ENCODE data around the gene CFAP46.
"Not testable (repeated sequence)": the region's sequence is repeated elsewhere in the genome, so short reads cannot be mapped to it uniquely, and the experiment has no call there.

The CFAP46 gene

DNA sequence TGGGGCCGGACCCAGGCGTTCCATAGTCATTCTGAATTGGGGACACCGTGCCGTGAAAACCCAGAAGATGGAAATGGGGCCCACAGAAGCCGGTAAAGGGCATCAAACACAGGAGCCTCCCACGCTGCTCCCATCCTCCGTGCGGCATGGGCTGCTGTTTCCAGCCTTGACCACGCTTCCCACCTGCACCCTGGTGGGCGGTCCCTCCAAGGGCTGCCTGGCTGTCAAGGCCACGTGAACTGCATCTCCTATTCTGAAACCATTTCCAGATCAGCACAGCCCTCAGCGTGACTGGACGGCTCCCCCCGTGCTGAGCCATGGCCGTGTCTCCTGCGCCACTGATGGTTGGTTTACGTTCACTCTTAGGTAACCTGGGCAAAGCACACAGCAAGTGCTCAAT lies 14.1 kb downstream of the CFAP46 start:
- DNase-seq (ENCODE audit: low read depth in 3 of 3): no peak

DNA sequence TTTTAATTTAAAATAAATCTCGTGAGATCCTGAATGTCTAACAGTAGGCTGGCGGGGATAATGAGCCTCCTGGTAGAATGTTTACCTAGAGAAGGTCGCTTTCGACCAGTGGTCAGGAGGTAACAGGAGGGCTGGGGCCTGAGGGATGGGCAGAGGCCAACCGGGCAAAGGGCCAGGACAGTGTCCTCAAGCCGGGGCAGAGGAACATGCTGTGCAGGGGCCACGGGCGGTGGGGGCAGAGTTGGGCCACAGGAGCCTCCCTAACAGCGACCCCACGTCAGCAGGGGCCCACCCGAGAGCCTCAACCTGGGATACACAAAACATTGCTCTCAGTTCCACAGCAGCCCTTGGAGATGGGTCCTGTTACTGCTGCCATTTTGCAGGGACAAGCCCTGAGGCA lies 14.5 kb downstream of the CFAP46 start:
- DNase-seq (ENCODE audit: low read depth in 3 of 3): no peak

DNA sequence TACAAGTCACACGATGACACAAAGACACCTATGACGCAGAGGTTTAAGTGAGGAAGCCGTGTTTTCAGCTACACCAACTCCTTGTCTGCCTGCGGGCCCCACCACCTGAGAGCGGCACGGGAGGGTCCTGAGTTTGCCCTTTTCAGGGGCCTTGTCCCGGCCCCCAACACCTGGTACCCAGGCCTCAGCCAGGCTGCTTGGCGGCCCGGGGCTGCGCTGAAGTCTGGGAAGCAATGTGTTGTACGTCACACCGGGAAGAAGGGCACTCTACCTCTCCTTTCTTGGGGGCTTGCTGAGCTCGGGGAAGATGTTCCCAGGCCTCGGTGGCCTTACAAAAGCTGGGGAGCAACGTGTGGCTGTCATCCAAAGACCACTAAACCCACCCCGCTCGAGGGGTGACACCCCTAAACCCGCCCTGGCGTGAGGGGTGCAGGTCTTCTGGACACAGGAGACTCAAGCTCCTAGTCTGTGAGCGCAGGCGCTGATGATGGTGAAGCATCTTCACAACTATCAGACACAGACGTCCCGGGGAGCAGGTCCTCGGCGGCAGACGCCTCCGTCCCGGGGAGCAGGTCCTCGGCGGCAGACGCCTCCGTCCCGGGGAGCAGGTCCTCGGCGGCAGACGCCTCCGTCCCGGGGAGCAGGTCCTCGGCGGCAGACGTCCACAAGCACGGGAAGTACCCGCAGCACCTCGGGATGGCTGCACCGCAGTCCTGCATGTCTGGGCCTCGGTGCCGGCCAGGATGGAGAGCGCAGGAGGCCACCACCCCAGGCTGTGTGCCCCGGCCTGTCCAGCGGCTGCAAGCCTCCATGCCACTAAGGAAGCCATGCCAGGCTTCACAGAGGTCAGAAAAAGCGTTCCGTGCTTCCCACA lies 15.4 kb downstream of the CFAP46 start:
- no peak for DNase-seq (ENCODE audit: low read depth in 3 of 3)

DNA sequence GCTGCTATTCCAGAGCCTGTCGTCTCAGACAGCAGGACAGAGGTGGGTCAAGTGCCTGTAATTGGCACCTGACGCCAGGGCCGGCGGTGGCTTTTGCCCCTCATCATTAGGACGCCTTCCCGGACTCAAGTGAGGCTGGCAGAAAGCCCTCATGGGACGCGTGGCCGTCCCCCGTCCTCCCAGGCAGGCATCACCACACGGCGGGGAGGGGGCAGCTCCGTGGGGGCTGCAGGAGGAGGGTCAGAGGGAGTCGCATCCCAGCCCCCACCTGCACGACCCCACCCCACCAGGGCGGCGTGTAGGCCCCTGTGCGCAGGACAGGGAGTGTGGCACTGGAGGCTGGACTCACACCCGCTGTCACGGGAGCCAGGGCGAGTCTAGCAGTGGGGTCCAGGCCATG lies 16.3 kb downstream of the CFAP46 start:
- DNase-seq (ENCODE audit: low read depth in 3 of 3): no peak

DNA sequence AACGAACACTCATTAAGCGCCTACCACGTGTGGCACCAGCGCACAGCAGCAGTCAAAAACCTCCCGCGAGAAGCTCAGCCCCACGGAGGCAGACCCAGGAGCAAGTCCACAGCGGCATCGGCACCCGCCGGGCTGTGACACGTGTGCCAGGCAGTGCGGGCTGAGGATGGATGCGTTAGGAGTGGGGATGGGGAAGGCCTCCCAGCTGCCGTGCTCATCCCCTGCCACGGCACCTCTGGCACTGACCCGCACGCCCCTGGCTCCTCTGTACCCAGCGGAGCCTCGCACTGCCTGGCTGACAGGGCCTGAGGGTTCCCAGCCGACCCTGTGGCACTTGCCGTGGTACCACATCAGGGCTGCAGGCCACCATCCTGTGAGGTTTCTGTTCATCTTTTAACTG lies 16.8 kb downstream of the CFAP46 start:
- DNase-seq (ENCODE audit: low read depth in 3 of 3): no peak

DNA sequence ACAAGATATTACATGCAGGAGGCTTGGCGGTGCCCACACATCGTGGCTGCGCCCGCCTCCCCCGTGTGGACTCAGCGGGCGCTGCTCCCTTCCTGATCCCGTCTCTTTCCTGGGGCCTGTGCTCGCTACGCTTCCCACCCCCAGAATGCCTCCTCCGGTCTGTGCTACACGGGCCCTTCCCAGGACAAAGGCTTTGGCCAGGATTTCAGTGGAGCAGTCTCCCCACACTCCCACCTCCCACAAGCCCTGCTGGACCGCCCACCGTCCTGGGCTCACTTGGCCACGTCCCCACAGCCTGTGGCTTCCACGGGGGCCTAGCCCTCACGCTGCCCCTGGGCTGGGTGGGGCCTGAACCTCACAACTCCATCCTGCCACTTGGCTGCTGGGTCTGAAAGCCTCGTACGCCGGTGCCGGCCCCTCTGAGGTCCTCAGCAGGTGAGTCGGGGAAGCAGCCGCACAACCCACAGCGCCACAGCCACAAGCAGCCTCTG lies 17.3 kb downstream of the CFAP46 start:
- no peak for DNase-seq (ENCODE audit: low read depth in 3 of 3)

DNA sequence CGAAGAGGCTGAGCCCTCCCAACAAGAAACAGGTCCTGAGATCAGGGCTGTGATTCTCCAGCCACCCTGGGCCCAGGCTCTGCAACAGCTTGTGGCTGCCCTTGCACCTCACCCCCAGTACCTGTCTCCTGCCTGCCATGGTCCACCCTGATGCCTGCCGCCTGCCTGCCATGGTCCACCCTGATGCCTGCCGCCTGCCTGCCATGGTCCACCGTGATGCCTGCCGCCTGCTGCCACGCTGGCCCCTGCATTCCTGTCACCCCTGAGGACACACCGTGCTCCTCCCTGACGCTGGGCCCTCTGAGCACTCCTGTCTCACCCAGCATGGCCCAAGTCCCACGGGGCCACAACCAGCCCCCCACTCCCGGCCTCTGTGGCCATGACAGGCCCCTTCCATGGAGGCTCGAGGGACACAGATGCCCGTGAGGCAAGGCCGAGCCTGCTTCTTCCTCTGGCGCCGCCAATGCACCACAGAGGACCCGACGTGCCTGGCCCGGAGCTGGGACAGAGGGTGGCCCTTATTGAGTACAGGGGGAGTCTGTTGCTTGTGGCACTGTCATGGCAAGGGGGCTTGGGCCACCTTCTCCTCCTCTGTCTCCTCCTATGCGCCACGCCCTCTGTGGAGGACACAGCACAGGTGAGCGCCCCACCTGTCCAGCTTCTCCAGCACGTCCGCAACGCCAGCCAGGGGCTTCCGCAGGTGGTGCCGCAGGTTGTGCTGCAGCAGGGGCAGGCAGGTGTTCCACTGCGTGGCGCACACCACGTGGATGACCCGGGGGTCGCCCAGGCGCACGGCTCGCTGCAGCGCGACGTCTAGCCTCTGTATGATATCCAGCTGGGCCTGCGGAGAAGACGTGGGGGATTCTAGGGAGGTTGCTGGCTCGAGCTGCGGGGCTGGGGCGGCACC lies 18.1 kb downstream of the CFAP46 start:
- DNase-seq (ENCODE audit: low read depth in 3 of 3): no peak

DNA sequence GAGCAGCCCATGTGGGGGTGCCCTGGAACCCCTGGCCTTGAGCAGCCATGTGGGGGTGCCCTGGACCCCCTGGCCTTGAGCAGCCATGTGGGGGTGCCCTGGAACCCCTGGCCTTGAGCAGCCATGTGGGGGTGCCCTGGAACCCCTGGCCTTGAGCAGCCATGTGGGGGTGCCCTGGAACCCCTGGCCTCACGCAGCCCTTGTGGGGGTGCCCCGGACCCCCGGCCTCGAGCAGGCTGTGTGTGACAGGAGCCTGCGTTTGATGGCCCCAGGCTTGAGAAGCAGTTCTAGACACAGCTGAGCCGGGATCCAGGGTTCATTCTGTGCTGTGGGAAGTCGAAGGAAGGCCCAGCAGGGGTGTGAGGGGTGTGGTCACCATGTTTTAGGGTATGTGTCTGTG lies 19.0 kb downstream of the CFAP46 start:
- DNase-seq (ENCODE audit: low read depth in 3 of 3): not testable (repeated sequence)

DNA sequence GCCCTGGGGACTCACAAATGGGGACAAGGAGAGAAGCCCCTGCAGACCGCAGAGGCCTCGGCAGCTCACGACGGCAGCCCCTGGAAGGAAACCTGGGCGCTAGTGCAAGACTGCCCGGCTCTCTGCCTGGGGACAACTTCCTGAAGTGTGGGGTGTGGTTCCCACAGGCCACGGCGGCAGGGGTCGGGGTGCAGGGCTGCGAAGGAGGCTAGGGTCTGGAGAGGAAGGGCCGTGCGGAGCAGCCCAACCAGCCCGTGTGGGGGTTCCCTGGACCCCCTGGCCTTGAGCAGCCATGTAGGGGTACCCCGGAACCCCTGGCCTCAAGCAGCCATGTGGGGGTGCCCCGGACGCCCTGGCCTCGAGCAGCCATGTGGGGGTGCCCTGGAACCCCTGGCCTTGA lies 19.5 kb downstream of the CFAP46 start:
- no peak for DNase-seq (ENCODE audit: low read depth in 3 of 3)

DNA sequence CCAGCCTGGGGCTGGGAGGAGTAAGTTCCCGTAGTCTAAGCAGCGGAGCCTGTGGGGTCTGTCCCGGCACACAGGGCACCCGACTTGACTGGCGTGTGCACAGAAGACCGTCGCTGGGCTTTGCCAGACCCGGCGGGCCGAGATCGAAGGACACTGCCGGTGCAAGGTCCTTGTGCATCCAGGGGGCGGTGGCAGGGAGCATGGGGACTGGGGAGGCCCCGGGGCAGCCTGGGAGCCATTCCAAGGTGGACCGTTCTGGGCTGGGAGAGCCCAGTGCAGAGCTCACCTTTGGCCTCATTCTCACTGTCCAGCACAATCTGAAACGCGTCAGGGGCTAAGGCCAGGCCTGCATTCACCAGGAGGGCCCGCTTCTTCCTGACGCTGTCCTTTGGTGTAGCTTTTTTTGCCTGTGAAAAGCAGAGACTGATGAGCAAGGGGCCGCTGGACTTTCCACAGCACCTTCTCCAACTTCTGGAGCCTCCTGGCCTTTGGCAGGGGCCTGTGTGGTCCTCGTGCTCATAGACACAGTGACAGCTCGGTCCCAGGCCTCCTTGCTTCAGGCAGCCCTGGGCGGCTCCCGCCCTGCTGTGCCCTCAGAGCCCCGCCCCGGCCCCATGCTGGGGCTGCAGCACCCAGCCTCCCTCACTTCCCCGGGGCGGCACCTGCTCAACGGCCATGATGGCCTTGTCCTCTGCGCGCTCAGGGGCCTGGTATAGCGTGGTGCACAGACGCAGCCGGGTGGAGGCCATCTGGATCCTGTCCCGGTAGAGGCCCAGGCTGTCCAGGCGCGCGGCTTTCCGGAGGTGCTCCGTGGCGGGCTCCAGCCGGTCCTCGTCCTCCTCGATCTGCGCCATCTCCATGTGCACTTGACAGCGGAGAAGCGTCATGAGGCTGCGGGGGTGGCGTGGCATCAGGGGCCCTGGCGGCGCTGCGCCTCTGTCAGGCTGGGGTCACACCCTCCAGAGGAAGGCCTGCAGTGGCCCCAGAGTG lies 20.3 kb downstream of the CFAP46 start:
- DNase-seq (ENCODE audit: low read depth in 3 of 3): no peak

DNA sequence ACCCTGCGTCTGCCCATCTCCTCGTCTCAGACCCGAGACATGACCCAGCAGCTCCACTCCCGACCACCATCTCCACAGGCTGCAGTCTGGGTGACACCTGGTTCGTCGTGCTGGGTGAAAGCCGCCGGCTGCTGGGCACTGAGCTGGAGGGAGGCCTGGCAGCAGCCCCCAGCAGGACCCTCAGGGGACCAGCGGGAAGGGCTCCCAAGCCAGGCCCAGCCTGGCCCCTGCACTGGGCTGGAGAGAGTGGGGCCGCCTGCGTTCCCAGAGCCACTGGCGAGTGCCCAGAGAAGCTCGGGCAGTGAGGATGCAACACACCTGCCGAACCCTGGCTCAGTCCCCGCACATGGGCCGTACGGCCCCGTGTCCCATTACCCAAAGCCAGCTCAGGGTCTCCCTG lies 21.3 kb downstream of the CFAP46 start:
- DNase-seq (ENCODE audit: low read depth in 3 of 3): no peak

DNA sequence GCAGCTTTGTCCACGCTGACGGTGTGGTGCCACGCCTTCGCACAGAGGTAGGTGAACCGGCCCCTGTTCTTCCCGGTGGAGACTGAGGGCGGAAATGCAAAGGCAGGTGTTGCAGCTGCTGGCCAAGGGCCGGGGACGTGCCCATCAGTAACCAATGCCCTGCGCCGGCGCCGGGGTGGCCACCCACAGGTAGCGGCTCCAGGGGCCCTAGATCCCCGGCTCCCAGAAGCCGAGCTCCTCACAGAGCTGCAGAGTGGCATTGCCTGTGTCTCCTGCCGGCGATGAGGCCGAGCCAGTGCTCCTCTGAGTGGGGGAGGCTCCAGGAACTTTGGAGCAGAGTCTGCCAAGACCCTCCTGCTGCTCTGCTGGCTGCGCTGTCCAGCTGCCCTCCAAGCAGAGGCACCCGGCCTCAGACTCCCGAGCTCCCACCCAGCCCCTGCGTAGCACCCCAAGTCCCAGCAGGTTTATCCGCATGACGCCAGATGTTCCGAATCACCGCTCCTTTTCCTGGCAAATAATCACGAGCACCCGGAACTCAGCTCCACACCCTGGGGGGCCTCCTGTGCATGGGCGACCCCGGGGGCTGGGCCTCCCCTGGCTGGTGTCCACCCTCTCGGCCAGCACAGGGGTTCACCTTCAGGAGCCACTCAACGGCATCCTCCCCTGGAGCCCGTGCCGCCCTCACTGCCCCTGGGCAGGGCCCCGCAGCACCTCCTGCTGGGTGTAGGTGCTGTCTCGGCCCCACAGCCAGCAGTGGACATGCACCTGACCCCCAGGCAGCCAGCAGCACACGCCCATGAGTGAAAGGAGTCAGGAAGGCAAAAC lies 22.1 kb downstream of the CFAP46 start:
- DNase-seq (ENCODE audit: low read depth in 3 of 3): no peak

DNA sequence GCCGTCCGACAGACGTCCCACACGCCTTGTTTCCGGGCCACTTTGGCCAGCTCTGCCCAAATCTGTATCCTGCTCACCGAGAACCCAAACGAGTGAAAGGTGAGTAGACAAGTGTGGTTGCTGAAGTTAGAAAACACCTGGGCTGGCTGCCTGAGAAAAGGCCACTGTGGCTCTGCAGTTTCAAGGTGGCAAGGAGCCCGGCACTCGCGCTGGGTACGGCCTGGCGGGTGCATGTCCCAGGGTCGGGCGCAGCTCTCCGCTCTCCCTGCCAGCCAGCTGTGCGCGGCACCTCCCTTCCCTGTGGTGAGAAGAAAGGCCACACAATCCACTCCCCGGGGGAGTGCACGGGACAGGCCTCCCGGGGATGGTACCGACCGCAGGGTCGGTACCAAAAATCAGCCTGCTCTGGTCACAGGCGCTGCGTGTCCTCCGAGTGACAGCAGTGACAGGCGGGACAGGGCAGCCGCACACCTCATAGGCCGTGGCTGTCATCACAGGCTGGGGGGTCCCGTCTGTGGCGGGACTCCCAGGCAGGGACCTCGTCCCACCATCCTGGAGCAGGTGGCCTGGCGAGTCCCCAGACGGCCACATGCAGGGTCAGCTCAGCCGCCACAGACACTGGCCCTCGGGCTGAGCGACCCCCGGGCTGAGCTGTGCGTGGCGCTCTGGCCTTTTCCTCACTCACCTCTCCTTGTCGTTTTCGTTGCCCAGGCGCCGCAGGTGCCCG lies 22.8 kb downstream of the CFAP46 start:
- no peak for DNase-seq (ENCODE audit: low read depth in 3 of 3)

DNA sequence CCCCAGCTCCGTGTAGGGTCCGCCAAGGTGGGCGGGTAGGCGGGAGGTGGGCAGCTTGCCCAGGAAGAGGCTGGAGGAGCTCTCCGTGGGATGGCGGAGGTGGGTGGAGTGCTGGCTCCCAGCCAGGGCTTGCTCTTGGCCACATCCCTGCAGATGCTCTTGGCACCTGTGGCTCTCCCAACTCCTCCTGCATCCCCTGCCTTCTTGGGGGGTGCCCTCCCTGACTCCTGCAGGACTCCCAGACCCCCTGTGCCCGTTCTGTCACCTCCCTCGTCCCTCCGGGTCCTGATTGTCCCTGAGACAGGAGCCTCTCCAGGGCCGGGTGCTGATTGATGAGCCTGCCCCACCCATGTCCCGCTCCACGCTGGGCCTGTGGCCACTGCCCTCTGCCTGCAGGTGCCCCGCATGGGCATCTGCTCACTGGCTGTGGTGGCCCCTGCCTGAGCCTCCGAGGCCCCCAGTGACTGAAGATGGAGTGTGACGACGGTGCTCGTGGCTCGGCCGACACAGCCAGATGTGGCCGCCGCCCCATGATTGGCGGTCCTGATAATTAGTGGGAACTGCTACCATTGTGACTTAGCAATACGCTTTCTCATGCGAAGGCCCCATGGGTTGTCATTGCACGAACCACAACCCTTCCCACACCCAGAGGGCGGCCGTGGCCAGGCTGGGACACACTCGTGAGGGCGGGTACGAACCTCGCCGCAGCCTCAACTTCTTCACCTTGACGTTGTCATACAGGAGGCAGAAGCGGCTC lies 23.6 kb downstream of the CFAP46 start:
- no peak for DNase-seq (ENCODE audit: low read depth in 3 of 3)

DNA sequence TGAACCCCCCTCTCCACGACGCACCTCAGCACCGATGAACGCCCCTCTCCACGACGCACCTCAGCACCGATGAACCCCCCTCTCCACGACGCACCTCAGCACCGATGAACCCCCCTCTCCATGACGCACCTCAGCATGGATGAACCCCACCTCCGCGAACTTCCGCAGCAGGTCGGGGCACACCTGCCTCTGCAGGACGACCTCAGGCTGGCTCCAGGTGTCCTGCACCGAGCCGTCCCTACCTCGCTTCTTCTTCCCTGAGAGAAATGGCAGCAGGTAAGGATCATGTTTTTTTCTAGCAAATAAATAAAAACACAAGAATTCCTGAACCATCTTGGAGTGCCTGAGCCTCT lies 24.1 kb downstream of the CFAP46 start:
- no peak for DNase-seq (ENCODE audit: low read depth in 3 of 3)

DNA sequence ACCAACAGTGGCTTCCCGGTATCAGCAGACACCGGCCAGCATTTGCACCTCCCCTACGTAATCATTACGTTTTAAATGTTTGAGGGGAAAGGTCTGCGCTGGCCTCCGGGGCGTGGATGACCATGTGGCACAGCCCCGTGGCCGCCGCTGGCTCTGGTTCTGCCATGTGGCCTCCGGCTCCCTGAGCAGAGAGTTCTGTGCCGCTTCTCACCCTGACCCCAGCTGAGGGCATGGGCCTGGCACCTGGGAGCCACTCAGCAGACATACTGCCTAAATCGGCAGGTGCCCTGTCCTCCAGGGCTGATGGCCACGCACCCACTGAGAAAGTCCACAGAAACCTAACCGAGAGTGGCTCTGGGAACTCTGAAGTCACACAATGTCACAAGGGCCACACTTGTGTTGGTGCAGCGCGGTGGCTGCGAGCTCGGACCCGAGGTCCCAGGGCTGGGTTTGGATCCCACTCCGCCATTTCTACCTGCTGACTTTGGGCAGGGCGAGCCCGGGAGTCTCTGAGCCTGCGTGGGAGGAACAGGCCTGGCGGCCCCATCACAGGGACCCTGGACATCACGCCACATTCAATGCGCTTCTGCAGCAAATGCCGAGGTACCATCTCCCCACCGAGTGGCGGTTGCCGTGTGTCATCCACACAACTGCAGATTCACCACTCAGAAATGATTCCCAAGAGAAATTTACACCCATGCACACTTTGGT lies 25.3 kb downstream of the CFAP46 start:
- no peak for DNase-seq (ENCODE audit: low read depth in 3 of 3)

DNA sequence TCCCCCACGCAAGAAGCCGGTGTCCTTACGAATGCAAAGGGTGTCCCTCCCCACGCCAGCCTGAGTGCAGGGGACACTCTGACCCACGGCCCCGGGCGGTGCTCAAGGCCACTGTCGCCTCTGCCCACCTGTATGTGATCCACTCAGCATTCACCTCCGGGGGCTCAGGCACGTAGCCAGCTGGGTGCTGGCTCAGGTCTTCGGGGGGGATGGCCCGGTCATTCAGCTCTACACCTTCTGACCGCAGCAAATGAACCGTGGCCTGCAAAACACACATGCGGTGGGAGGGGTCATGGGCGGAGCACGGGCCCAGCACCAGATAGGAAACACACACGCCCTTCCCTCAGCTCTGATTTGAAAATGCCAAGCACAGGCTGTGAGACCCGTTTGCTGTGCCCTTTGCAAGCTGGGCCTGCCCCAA lies 25.9 kb downstream of the CFAP46 start:
- DNase-seq (ENCODE audit: low read depth in 3 of 3): no peak

DNA sequence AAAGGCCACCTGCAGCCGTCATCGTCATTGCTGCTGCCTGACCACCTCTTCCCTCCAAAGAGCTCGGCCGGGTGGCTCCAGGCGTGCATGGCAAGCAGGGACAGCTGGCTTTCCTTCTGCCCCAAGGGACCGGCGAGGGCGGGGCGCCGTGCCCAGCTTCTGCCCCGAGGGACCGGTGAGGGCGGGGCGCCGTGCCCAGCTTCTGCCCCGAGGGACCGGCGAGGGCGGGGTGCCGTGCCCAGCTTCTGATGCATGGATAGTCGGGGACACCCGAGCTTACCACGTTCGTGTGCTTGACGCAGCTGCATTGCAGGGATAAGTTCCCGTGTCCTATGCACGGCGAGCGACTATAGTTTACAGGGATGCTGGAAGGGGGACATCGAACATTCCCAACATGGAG lies 27.0 kb downstream of the CFAP46 start:
- DNase-seq (ENCODE audit: low read depth in 3 of 3): no peak

DNA sequence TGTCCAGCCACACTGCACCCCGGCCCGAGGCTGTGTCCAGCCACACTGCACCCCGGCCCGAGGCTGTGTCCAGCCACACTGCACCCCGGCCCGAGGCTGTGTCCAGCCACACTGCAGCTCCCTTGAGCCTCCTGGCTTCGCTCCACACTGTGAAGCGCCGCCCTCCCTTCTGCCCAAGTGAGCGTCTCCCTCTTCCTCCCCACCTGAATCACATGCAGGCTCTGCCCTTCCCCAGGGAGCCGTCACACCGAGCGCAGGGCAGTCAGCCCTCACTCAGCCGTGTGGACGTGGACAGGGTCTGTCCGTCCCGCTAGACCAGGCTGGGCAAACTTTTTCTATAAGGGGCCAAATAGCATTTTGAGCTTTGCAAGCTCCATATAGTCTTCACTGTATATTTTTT lies 27.6 kb downstream of the CFAP46 start:
- DNase-seq (ENCODE audit: low read depth in 3 of 3): no peak

Data from stimulated activated CD4-positive, alpha-beta T cell treated with anti-CD3 and anti-CD28 coated beads, TNF-alpha, amount 100 ng/mL, for 4 hours (primary cell).